Spleen (tissue), 7 donors: Measurements from ENCODE around the gene LCLAT1.
"Not testable (repeated sequence)": the region's sequence is repeated elsewhere in the genome, so short reads cannot be mapped to it uniquely, and the experiment has no call there.

ENCODE experiments used
- CTCF ChIP-seq, 11 experiments: fragments of 200-600 bp in 7 of 11; fragments of 450-650 bp in 4 of 11; sonication (generic) in 4 of 11; IDR thresholded peaks in 8 of 11; conservative IDR thresholded peaks in 3 of 11; 1 replicate in 7 of 11; 2 replicates in 4 of 11; pipeline versions ENCODE4 v1.4.0 to v1.8.0; 2016 to 2021; ENCODE audit warnings: antibody characterized with exemption in 11 of 11, inconsistent platforms in 4 of 11, mild to moderate bottlenecking in 1 of 11
- POLR2A ChIP-seq, 3 donors: fragments of 450-650 bp; IDR thresholded peaks; one replicate each; pipeline ENCODE4 v1.5.1; 2017; ENCODE audit warnings: antibody characterized with exemption in 3 of 3, mild to moderate bottlenecking in 1 of 3
- donor health status: DM: no; HTN: no; CAD: no; lungs with moderate emphysema.
- donor health status: DM: no; HTN: no; CAD: no.
- donor health status: DM: no; HTN: no; CAD: no.

GRCh38 chr2:30643013-30643412 is 196.0 kb downstream of the LCLAT1 start:
- TF ChIP-seq POLR2A (IDR thresholded peaks at IDR 0.05); CTCF (IDR thresholded peaks at IDR 0.05 in 8 of 11, conservative IDR thresholded peaks at IDR 0.05 in 3 of 11): not testable (repeated sequence)
